Activated CD4-positive, alpha-beta T cell treated with anti-CD3 and anti-CD28 coated beads, Interleukin-2, amount 10 ng/mL, durations not matched to agents 7 days and 5 days (primary cell): Measurements from ENCODE around the gene TDP2. TPM values are rescaled to one million over a fixed set of nuclear protein-coding genes. Genes with fewer than 3 reads are reported as not detected.
"Not testable (repeated sequence)": the region's sequence is repeated elsewhere in the genome, so short reads cannot be mapped to it uniquely, and the experiment has no call there.

Source experiments
- CTCF ChIA-PET: fragments of 350-600 bp; sonication (Branson Sonifier 250); formaldehyde crosslinking; loops from one replicate; lab custom pipeline; 2021; ENCODE audit warnings: antibody characterized with exemption; lab: Charles Lee
- POLR2A ChIA-PET: fragments of 350-600 bp; sonication (Branson Sonifier 250); formaldehyde crosslinking; loops from one replicate; lab custom pipeline; 2021; ENCODE audit warnings: antibody characterized with exemption; lab: Charles Lee
- DNase-seq: peaks from one replicate; pipeline ENCODE4 v3.0.0-alpha.2; 2020
- H3K27ac Mint-ChIP-seq: one replicate; pipeline ENCODE4 v1.8.0; 2021; ENCODE audit warnings: mild to moderate bottlenecking, moderate library complexity, mixed read lengths
- H3K27me3 Mint-ChIP-seq: one replicate; pipeline ENCODE4 v1.8.0; 2021; ENCODE audit warnings: mixed read lengths
- H3K36me3 Mint-ChIP-seq: one replicate; pipeline ENCODE4 v1.8.0; 2021; ENCODE audit warnings: low read depth, mixed read lengths
- H3K4me1 Mint-ChIP-seq: one replicate; pipeline ENCODE4 v1.8.0; 2021; ENCODE audit warnings: mixed read lengths
- H3K4me3 Mint-ChIP-seq: one replicate; pipeline ENCODE4 v1.8.0; 2021; ENCODE audit warnings: mild to moderate bottlenecking, moderate library complexity, mixed read lengths
- H3K9me3 Mint-ChIP-seq: one replicate; pipeline ENCODE4 v1.8.0; 2021; ENCODE audit warnings: mixed read lengths
- total RNA-seq, 2 experiments: library from RNA; stranded (reverse); gene quantifications; one replicate each; pipeline ENCODE4 v1.2.3, GENCODE V29; 2021

The TDP2 gene
- total RNA-seq, 2 experiments from 2014 or later = 43.0 to 47.1 TPM

- Mint-ChIP-seq H3K4me1 (peaks cover 13% of the 10 kb centered on the region), H3K27me3 (no peaks in the 10 kb centered on the region), H3K9me3 (no peaks in the 10 kb centered on the region), H3K4me3 (no peak overlapping the region), H3K27ac (no peak overlapping the region), H3K36me3 (no peaks in the 10 kb centered on the region)
- POLR2A ChIA-PET = no interaction called here
- DNase-seq = no peak
- CTCF ChIA-PET = interaction anchor here (1.6 kb wide), 1 partner anchor 112 kb away, joined by 6 read pairs; no protein-coding TSS in a partner anchor
Measured at GRCh38 chr6:24692848-24693592, 26.3 kb upstream of the TDP2 start.

- Mint-ChIP-seq H3K27ac (no peak overlapping the region), H3K36me3 (peaks cover under 1% of the 10 kb centered on the region), H3K4me3 (no peak overlapping the region), H3K4me1 (peaks cover 13% of the 10 kb centered on the region), H3K9me3 (no peaks in the 10 kb centered on the region), H3K27me3 (no peaks in the 10 kb centered on the region)
- POLR2A ChIA-PET = no interaction called here
- CTCF ChIA-PET = interaction anchor here (1.6 kb wide), 1 partner anchor 111 kb away, joined by 6 read pairs; no protein-coding TSS in a partner anchor
- DNase-seq = no peak
Measured at GRCh38 chr6:24692415-24692814, 25.7 kb upstream of the TDP2 start.

- H3K27ac Mint-ChIP-seq = no peak overlapping the region
- no peak for DNase-seq
- H3K4me3 Mint-ChIP-seq = no peak overlapping the region
- no peaks in the 10 kb centered on the region for H3K27me3 Mint-ChIP-seq
- ChIA-PET CTCF (interaction anchor here (0.9 to 1.6 kb wide), 2 partner anchors 111 to 168 kb away, joined by 3 to 6 read pairs; no protein-coding TSS in a partner anchor), POLR2A (no interaction called here)
- peaks cover 3% of the 10 kb centered on the region for H3K36me3 Mint-ChIP-seq
- H3K9me3 Mint-ChIP-seq = no peaks in the 10 kb centered on the region
- peaks cover 13% of the 10 kb centered on the region for H3K4me1 Mint-ChIP-seq
Measured at GRCh38 chr6:24692003-24692402, 25.3 kb upstream of the TDP2 start.

- H3K4me1 Mint-ChIP-seq = peaks cover 13% of the 10 kb centered on the region
- DNase-seq = no peak
- ChIA-PET POLR2A (no interaction called here), CTCF (interaction anchor here (0.9 to 1.6 kb wide), 2 partner anchors 110 to 167 kb away, joined by 3 to 6 read pairs; no protein-coding TSS in a partner anchor)
- no peak overlapping the region for H3K27ac Mint-ChIP-seq
- H3K9me3 Mint-ChIP-seq = no peaks in the 10 kb centered on the region
- H3K4me3 Mint-ChIP-seq = no peak overlapping the region
- no peaks in the 10 kb centered on the region for H3K27me3 Mint-ChIP-seq
- H3K36me3 Mint-ChIP-seq = peaks cover 3% of the 10 kb centered on the region
Measured at GRCh38 chr6:24691550-24691949, 24.9 kb upstream of the TDP2 start.

GRCh38 chr6:24690593-24690992, 23.9 kb upstream of the TDP2 start:
- H3K4me3 Mint-ChIP-seq = no peak overlapping the region
- peaks cover 12% of the 10 kb centered on the region for H3K4me1 Mint-ChIP-seq
- no peak for DNase-seq
- no peak overlapping the region for H3K27ac Mint-ChIP-seq
- POLR2A ChIA-PET = no interaction called here
- H3K36me3 Mint-ChIP-seq = peaks cover 3% of the 10 kb centered on the region
- CTCF ChIA-PET = interaction anchor here (1.0 kb wide), 1 partner anchor 50 kb away, joined by 3 read pairs; no protein-coding TSS in a partner anchor
- H3K9me3 Mint-ChIP-seq = no peaks in the 10 kb centered on the region
- no peaks in the 10 kb centered on the region for H3K27me3 Mint-ChIP-seq

DNA sequence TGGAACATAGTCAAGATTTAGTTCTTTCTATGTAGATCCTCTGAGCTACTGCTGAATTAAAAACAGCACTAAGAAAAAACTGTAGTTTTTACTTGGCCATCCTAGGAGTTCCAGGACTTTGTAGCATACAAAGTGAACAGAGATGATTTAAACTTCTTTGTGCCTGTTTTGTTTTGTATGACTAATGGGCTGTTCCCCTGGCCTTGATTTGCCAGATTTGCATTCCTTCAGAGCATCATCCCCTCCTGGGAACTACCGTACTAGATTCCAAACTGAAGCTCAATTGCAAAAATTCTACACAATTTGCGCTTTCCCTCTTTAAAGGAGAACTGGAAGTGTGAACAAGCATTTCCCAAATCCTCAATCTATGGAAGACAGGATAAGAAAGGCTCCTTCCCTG, 23.3 kb upstream of the TDP2 start:
- H3K9me3 Mint-ChIP-seq = no peaks in the 10 kb centered on the region
- no peak overlapping the region for H3K27ac Mint-ChIP-seq
- H3K36me3 Mint-ChIP-seq = peaks cover 3% of the 10 kb centered on the region
- H3K4me1 Mint-ChIP-seq = peaks cover 10% of the 10 kb centered on the region
- H3K4me3 Mint-ChIP-seq = no peak overlapping the region
- H3K27me3 Mint-ChIP-seq = no peaks in the 10 kb centered on the region
- POLR2A ChIA-PET = no interaction called here
- no peak for DNase-seq
- CTCF ChIA-PET = interaction anchor here (1.0 to 1.5 kb wide), 2 partner anchors 11 to 49 kb away, joined by 3 to 5 read pairs; no protein-coding TSS in a partner anchor

- DNase-seq = no peak
- ChIA-PET CTCF (interaction anchor here (0.7 kb wide), 1 partner anchor 106 kb away, joined by 3 read pairs; no protein-coding TSS in a partner anchor), POLR2A (no interaction called here)
- H3K36me3 Mint-ChIP-seq = peaks cover 3% of the 10 kb centered on the region
- H3K4me1 Mint-ChIP-seq = peaks cover 3% of the 10 kb centered on the region
- no peaks in the 10 kb centered on the region for H3K9me3 Mint-ChIP-seq
- H3K4me3 Mint-ChIP-seq = no peak overlapping the region
- no peak overlapping the region for H3K27ac Mint-ChIP-seq
- H3K27me3 Mint-ChIP-seq = no peaks in the 10 kb centered on the region
Measured at GRCh38 chr6:24686946-24687345, 20.2 kb upstream of the TDP2 start.

DNA sequence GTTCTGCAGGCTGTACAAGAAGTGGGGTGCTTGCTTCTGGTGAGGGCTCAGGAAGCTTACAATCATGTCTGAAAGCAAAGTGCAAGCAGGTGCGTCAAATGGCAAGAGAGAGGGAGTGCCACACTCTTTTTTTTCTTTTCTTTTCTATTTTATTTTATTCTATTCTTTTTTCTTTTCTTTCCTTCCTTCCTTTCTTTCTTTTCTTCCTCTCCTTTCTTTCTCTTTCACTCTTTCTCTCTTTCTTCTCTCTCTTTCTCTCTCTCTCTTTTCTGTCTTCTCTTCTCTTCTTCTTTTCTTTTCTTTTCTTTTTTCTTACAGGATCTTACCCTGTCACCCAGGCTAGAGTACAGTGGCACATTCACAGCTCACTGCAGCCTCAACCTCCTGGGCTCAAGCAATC, 19.7 kb upstream of the TDP2 start:
- CTCF ChIA-PET = interaction anchor here (0.7 kb wide), 1 partner anchor 105 kb away, joined by 3 read pairs; no protein-coding TSS in a partner anchor

DNA sequence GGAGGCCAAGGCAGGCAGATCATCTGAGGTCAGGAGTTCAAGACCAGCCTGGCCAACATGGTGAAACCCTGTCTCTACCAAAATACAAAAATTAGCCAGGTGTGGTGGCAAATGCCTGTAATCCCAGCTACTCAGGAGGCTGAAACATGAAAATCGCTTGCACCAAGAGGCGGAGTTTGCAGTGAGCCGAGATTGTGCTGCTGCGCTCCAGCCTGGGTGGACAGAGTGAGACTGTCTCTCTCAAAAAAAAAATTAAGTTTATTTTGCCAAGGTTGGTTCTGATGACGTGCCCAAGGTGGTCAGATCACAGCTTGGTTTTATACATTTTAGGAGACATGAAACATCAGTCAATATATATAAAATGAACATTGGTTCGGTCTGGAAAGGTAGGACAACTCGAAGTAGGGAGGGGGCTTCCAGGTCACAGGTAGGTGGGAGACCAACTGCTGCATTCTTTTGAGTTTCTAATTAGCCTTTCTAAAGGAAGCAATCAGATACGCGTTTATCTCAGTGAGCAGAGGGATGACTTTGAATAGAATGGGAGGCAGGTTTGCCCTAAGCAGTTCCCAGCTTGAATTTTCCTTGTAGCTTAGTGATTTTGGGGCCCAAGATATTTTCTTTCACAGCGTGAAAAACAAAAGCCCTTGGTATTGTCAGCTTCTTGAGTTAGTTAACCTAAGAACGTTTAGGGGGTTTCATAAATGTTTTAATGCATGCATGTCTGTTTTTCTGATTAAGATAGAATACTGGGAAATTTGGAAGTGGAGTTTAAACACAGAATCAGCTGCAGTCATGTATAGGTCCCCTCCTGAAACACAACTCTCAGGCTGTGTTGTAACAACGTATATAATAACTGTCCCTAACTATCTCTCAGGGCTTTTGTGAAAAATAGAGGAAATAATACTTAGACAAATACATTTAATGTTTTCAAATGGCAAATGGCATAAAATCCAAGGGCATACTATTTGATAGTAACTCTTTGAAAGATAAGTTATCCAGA, 16.9 kb upstream of the TDP2 start:
- CTCF ChIA-PET = interaction anchor here (0.6 to 1.9 kb wide), 2 partner anchors 11 to 102 kb away, joined by 3 to 4 read pairs; no protein-coding TSS in a partner anchor
- POLR2A ChIA-PET = no interaction called here
- DNase-seq = no peak
- no peak overlapping the region for H3K4me3 Mint-ChIP-seq
- H3K27ac Mint-ChIP-seq = no peak overlapping the region
- H3K36me3 Mint-ChIP-seq = peaks cover 3% of the 10 kb centered on the region
- H3K27me3 Mint-ChIP-seq = no peaks in the 10 kb centered on the region
- no peaks in the 10 kb centered on the region for H3K9me3 Mint-ChIP-seq
- no peaks in the 10 kb centered on the region for H3K4me1 Mint-ChIP-seq

More for the DNA sequence above, 19.7 kb upstream of the TDP2 start:
- H3K9me3 Mint-ChIP-seq = no peaks in the 10 kb centered on the region
- H3K36me3 Mint-ChIP-seq = peaks cover 3% of the 10 kb centered on the region
- H3K27me3 Mint-ChIP-seq = no peaks in the 10 kb centered on the region
- DNase-seq = no peak
- H3K4me1 Mint-ChIP-seq = no peaks in the 10 kb centered on the region
- H3K27ac Mint-ChIP-seq = no peak overlapping the region
- POLR2A ChIA-PET = no interaction called here
- no peak overlapping the region for H3K4me3 Mint-ChIP-seq

- Mint-ChIP-seq H3K4me3 (no peak overlapping the region), H3K4me1 (no peaks in the 10 kb centered on the region), H3K9me3 (peaks cover 2% of the 10 kb centered on the region)
Measured at GRCh38 chr6:24680582-24680981, 13.9 kb upstream of the TDP2 start.

GRCh38 chr6:24678792-24679352, 12.2 kb upstream of the TDP2 start:
- CTCF ChIA-PET, H3K27me3 Mint-ChIP-seq, H3K4me3 Mint-ChIP-seq, H3K4me1 Mint-ChIP-seq, H3K9me3 Mint-ChIP-seq, POLR2A ChIA-PET, H3K27ac Mint-ChIP-seq, DNase-seq: not testable (repeated sequence)
- H3K36me3 Mint-ChIP-seq = peaks cover 12% of the 10 kb centered on the region

More at GRCh38 chr6:24680582-24680981, 13.9 kb upstream of the TDP2 start:
- POLR2A ChIA-PET = no interaction called here
- CTCF ChIA-PET = interaction anchor here (1.0 kb wide), 1 partner anchor 14 kb away, joined by 4 read pairs; the partner anchor contains the start of genes ACOT13 and TDP2
- peaks cover 1% of the 10 kb centered on the region for H3K36me3 Mint-ChIP-seq
- no peak overlapping the region for H3K27ac Mint-ChIP-seq
- no peak for DNase-seq
- no peaks in the 10 kb centered on the region for H3K27me3 Mint-ChIP-seq

GRCh38 chr6:24673625-24674024, 6.9 kb upstream of the TDP2 start:
- peaks cover 29% of the 10 kb centered on the region for H3K9me3 Mint-ChIP-seq
- H3K36me3 Mint-ChIP-seq = peaks cover 39% of the 10 kb centered on the region
- H3K4me1 Mint-ChIP-seq = peaks cover 5% of the 10 kb centered on the region
- POLR2A ChIA-PET = no interaction called here
- no peaks in the 10 kb centered on the region for H3K27me3 Mint-ChIP-seq
- DNase-seq = no peak
- CTCF ChIA-PET = interaction anchor here (0.9 kb wide), 1 partner anchor 90 kb away, joined by 3 read pairs; no protein-coding TSS in a partner anchor
- H3K27ac Mint-ChIP-seq = no peak overlapping the region
- H3K4me3 Mint-ChIP-seq = no peak overlapping the region
